GM12878 (cell line): Measurements from ENCODE around the gene KLK12. TPM values are rescaled to one million over a fixed set of nuclear protein-coding genes. Genes with fewer than 3 reads are reported as not detected.

ENCODE experiments used
- ATAC-seq: fragments of 200-7000 bp; cut with Tn5 transposase; 3 replicates; pipeline ENCODE4 v1.9.1; 2020; ENCODE audit warnings: mild to moderate bottlenecking, moderate library complexity
- BruUV-seq: library from RNA; stranded (reverse); fragments of 400-500 nt; replicated peaks from 2 replicates; lab custom pipeline; 2021; lab: Mats Ljungman, UMichigan
- CTCF ChIA-PET: fragments of 300-600 bp; sonication (Branson Sonifier 250); formaldehyde crosslinking; extraction: SDS; loops from one replicate; lab custom pipeline; 2021; ENCODE audit warnings: inconsistent platforms; lab: Yijun Ruan, JAX
- POLR2A ChIA-PET: fragments of 350-600 bp; formaldehyde crosslinking; extraction: SDS; loops from one replicate; lab custom pipeline; 2021; ENCODE audit warnings: inconsistent platforms; lab: Charles Lee
- RAD21 ChIA-PET: fragments of 300-600 bp; sonication (Branson Sonifier 250); formaldehyde crosslinking; loops from one replicate; lab custom pipeline; 2023; ENCODE audit warnings: antibody characterized with exemption; ENCODE audit not compliant: unreplicated experiment; lab: Charles Lee
- SMC1A ChIA-PET: fragments of 300-600 bp; sonication (Branson Sonifier 250); formaldehyde crosslinking; loops from one replicate; lab custom pipeline; 2023; ENCODE audit not compliant: unreplicated experiment, uncharacterized antibody; lab: Charles Lee
- DNase-seq: peaks from one replicate; pipeline ENCODE4 v3.0.0-alpha.2; 2011; ENCODE audit warnings: low read depth, low spot score
- FAIRE-seq: peaks from 3 replicates; lab custom pipeline; 2011; peaks lifted over from hg19 to GRCh38; lab: Jason Lieb, UNC
- H2AFZ ChIP-seq: 2 replicates; pipeline ENCODE4 v1.6.0; 2011; ENCODE audit warnings: low read depth, low read length, control low read depth; ENCODE audit not compliant: control insufficient read depth
- H3K27ac ChIP-seq: 2 replicates; pipeline ENCODE4 v1.5.1; 2011; ENCODE audit warnings: control low read depth; ENCODE audit not compliant: control insufficient read depth, insufficient read depth
- H3K27me3 ChIP-seq, 2 experiments: replicated peaks in 1 of 2; 2 replicates each; pipeline versions ENCODE4 v1.6.0 to v1.6.1; 2011; ENCODE audit warnings: low read length in 1 of 2; ENCODE audit not compliant: control insufficient read depth in 2 of 2, insufficient read depth in 2 of 2
- H3K36me3 ChIP-seq, 2 experiments: 2 replicates each; pipeline ENCODE4 v1.5.1; 2011; ENCODE audit warnings: low read length in 1 of 2; ENCODE audit not compliant: control insufficient read depth in 2 of 2, insufficient read depth in 2 of 2
- H3K4me1 ChIP-seq: 2 replicates; pipeline ENCODE4 v1.6.1; 2011; ENCODE audit warnings: mild to moderate bottlenecking, low read length, moderate library complexity, mixed read lengths; ENCODE audit not compliant: control insufficient read depth, insufficient read depth
- H3K4me2 ChIP-seq: 2 replicates; pipeline ENCODE4 v1.6.0; 2011; ENCODE audit warnings: control low read depth; ENCODE audit not compliant: control insufficient read depth, insufficient read depth
- H3K4me3 ChIP-seq: fragments of 200-600 bp; sonication (generic); 2 replicates; pipeline ENCODE4 v1.5.1; 2016
- H3K79me2 ChIP-seq: 2 replicates; pipeline ENCODE4 v1.6.0; 2011; ENCODE audit warnings: low read length; ENCODE audit not compliant: control insufficient read depth, insufficient read depth
- H3K9ac ChIP-seq: 2 replicates; pipeline ENCODE4 v1.8.0; 2011; ENCODE audit warnings: low read length, control low read depth, mixed read lengths; ENCODE audit not compliant: control insufficient read depth, insufficient read depth
- H3K9me3 ChIP-seq: replicated peaks from 3 replicates; pipeline ENCODE4 v1.5.1; 2011; ENCODE audit warnings: mild to moderate bottlenecking, low read length; ENCODE audit not compliant: control insufficient read depth, insufficient read depth
- H4K20me1 ChIP-seq: 2 replicates; pipeline ENCODE4 v1.6.0; 2011; ENCODE audit not compliant: control insufficient read depth, insufficient read depth
- ASH2L ChIP-seq: fragments of 300-600, 200-600 bp; sonication (generic); IDR thresholded peaks from 2 replicates; pipeline ENCODE4 v1.6.1; 2017; ENCODE audit warnings: low read depth, mild to moderate bottlenecking, borderline replicate concordance
- E2F8 ChIP-seq: fragments of 450-650 bp; IDR thresholded peaks from 2 replicates; pipeline ENCODE4 v1.6.1; 2018; ENCODE audit warnings: mild to moderate bottlenecking, low read depth, moderate library complexity; ENCODE audit not compliant: partially characterized antibody
- EED ChIP-seq: sonication (generic); IDR thresholded peaks from 2 replicates; pipeline ENCODE4 v1.6.1; 2016; ENCODE audit warnings: antibody characterized with exemption, low read depth
- FOS ChIP-seq: IDR thresholded peaks from 3 replicates; pipeline ENCODE4 v1.6.1; 2011; ENCODE audit warnings: borderline replicate concordance; ENCODE audit not compliant: insufficient read length; ENCODE audit errors: extremely low read depth
- IRF4 ChIP-seq: IDR thresholded peaks from 2 replicates; pipeline ENCODE4 v1.6.1; 2011; ENCODE audit warnings: low read depth, low read length
- LARP7 ChIP-seq: fragments of 450-650 bp; IDR thresholded peaks from 2 replicates; pipeline ENCODE4 v1.6.1; 2017; ENCODE audit warnings: mild to moderate bottlenecking
- MEF2B ChIP-seq: fragments of 450-650 bp; IDR thresholded peaks from 2 replicates; pipeline ENCODE4 v1.6.1; 2018; ENCODE audit warnings: mild to moderate bottlenecking, moderate library complexity; ENCODE audit not compliant: partially characterized antibody, poor library complexity, severe bottlenecking
- MTA3 ChIP-seq: IDR thresholded peaks from 2 replicates; pipeline ENCODE4 v1.6.1; 2012; ENCODE audit warnings: low read length, inconsistent platforms, borderline replicate concordance
- MXI1 ChIP-seq: fragments of 150-350 bp; IDR thresholded peaks from 2 replicates; pipeline ENCODE4 v1.6.1; 2011; ENCODE audit warnings: low read depth, mild to moderate bottlenecking, inconsistent platforms, low read length, improper control_type of control experiment
- NBN ChIP-seq: fragments of 450-650 bp; IDR thresholded peaks from 2 replicates; pipeline ENCODE4 v1.6.1; 2016
- NFYB ChIP-seq: IDR thresholded peaks from 2 replicates; pipeline ENCODE4 v1.6.1; 2011; ENCODE audit warnings: low read depth, mild to moderate bottlenecking, low read length, improper control_type of control experiment, moderate library complexity; ENCODE audit not compliant: insufficient read depth
- RCOR1 ChIP-seq: conservative IDR thresholded peaks from 2 replicates; pipeline ENCODE4 v1.6.1; 2012; ENCODE audit warnings: low read depth, low read length, improper control_type of control experiment
- RELA ChIP-seq: fragments of 450-650 bp; IDR thresholded peaks from 2 replicates; pipeline ENCODE4 v1.8.0; 2014; ENCODE audit warnings: borderline replicate concordance; ENCODE audit not compliant: partially characterized antibody
- STAT1 ChIP-seq: fragments of 450-650 bp; conservative IDR thresholded peaks from 2 replicates; pipeline ENCODE4 v1.6.1; 2014; ENCODE audit warnings: antibody characterized with exemption, mild to moderate bottlenecking
- SUPT20H ChIP-seq: IDR thresholded peaks from 2 replicates; pipeline ENCODE4 v1.6.1; 2011; ENCODE audit warnings: low read depth, mild to moderate bottlenecking, low read length, moderate library complexity, borderline replicate concordance; ENCODE audit not compliant: control insufficient read depth
- WGBS: methylation state at CpG from one replicate; pipeline ENCODE4 v1.1.6; 2016; ENCODE audit warnings: low lambda C conversion rate; ENCODE audit not compliant: insufficient replicate concordance, insufficient coverage; ENCODE audit errors: missing lambda C conversion rate; 5-methylcytosine and 5-hydroxymethylcytosine counted together
- in situ Hi-C: fragments of 300-500 bp; cut with MboI; formaldehyde crosslinking; loops from 9 replicates; pipeline ENCODE4 v1.14.3; 2018; ENCODE audit warnings: mixed read lengths
- intact Hi-C: fragments of 100-400 bp; cut with micrococcal nuclease; formaldehyde crosslinking; loops from one replicate; pipeline ENCODE4 v1.14.2; 2022; ENCODE audit not compliant: unreplicated experiment
- polyA plus RNA-seq, 11 experiments: library from polyadenylated mRNA; depleted of rRNA in 4 of 11; unstranded in 6 of 11; stranded (reverse) in 5 of 11; fragments of >200 nt; fragmentation: Nextera tagmentation in 4 of 11; fragmentation: Illumina TruSeq in 1 of 11; extraction: Ambion mirVana in 4 of 11; extraction: Trizol in 1 of 11; gene quantifications; 1 replicate in 1 of 11; 2 replicates in 10 of 11; pipeline versions ENCODE4 v1.2.1 to v1.2.3, GENCODE V29; 2011 to 2016; ENCODE audit warnings: inconsistent platforms in 2 of 11, missing spikeins in 2 of 11, low read depth in 1 of 11
- total RNA-seq, 4 experiments: library from RNA; depleted of rRNA in 3 of 4; stranded (reverse); fragments of >200 nt in 3 of 4; fragmentation: Illumina TruSeq in 1 of 4; extraction: Trizol in 1 of 4; gene quantifications; 2 replicates each; pipeline versions ENCODE4 v1.2.1 to v1.2.3, GENCODE V29; 2013 to 2021
- TF ChIP-seq, protein P1 (sequence below): fragments of 450-650 bp; IDR thresholded peaks from 2 replicates; pipeline ENCODE4 v1.6.1; 2017; ENCODE audit warnings: low read depth, mild to moderate bottlenecking, moderate library complexity

Gene KLK12
- total and polyA plus RNA-seq, 10 of the 15 experiments (the other 5 are each of a cell fraction or from before 2014, with no cell fraction given): not detected

- TF ChIP-seq, protein P1, sequence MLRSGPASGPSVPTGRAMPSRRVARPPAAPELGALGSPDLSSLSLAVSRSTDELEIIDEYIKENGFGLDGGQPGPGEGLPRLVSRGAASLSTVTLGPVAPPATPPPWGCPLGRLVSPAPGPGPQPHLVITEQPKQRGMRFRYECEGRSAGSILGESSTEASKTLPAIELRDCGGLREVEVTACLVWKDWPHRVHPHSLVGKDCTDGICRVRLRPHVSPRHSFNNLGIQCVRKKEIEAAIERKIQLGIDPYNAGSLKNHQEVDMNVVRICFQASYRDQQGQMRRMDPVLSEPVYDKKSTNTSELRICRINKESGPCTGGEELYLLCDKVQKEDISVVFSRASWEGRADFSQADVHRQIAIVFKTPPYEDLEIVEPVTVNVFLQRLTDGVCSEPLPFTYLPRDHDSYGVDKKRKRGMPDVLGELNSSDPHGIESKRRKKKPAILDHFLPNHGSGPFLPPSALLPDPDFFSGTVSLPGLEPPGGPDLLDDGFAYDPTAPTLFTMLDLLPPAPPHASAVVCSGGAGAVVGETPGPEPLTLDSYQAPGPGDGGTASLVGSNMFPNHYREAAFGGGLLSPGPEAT: no peak
- TF ChIP-seq LARP7: no peak
- no peak for TF ChIP-seq RCOR1
- no peak for TF ChIP-seq RELA
- TF ChIP-seq, all 136 proteins: peak for 0
These were observed 8.3 kb downstream of the KLK12 start, which contains the start of gene KLK11 (continued) for GRCh38 chr19:51026554-51026831.

GRCh38 chr19:51025809-51026553 lies 8.8 kb downstream of the KLK12 start:
- H3K79me2 ChIP-seq: no peaks in the 10 kb centered on the region
- no peak overlapping the region for H2AFZ ChIP-seq
- H3K27ac ChIP-seq: no peak overlapping the region
- no peak for ATAC-seq
- WGBS: 24% methylated on average over 18 of the region's 18 CpGs
- no TSS peak for BruUV-seq
- ChIA-PET RAD21 (no interaction called here), POLR2A (no interaction called here), CTCF (no interaction called here), SMC1A (no interaction called here)
- intact Hi-C loops (no loop called here), in situ Hi-C loops (no loop called here)
- H3K4me1 ChIP-seq: no peaks in the 10 kb centered on the region
- no peaks in the 10 kb centered on the region for H3K9me3 ChIP-seq
- H4K20me1 ChIP-seq: no peaks in the 10 kb centered on the region
- H3K27me3 ChIP-seq: no peaks in the 10 kb centered on the region; a peak in 1 of 4 replicates
- no peaks in the 10 kb centered on the region for H3K36me3 ChIP-seq
- H3K9ac ChIP-seq: no peak overlapping the region
- FAIRE-seq: no peak
- no peak overlapping the region for H3K4me3 ChIP-seq
- H3K4me2 ChIP-seq: no peak overlapping the region
- DNase-seq: no peak
- TF ChIP-seq, protein P1: no peak
- TF ChIP-seq FOS: no peak
- TF ChIP-seq LARP7: no peak
- no peak for TF ChIP-seq EED
- TF ChIP-seq RELA: no peak
- TF ChIP-seq SUPT20H: no peak
- TF ChIP-seq ASH2L: no peak
- TF ChIP-seq NBN: no peak
- TF ChIP-seq NFYB: no peak
- TF ChIP-seq STAT1: no peak
- TF ChIP-seq E2F8: no peak
- no peak for TF ChIP-seq IRF4
- TF ChIP-seq RCOR1: no peak
- TF ChIP-seq MEF2B: no peak
- TF ChIP-seq MXI1: no peak
- TF ChIP-seq MTA3: no peak
